Activated naive CD8-positive, alpha-beta T cell (primary cell): ENCODE measurements around the gene NKX1-1.
"Not testable (repeated sequence)": the region's sequence is repeated elsewhere in the genome, so short reads cannot be mapped to it uniquely, and the experiment has no call there.

Experiments used
- H3K27ac Mint-ChIP-seq: one replicate; pipeline ENCODE4 v1.8.0; 2021; ENCODE audit warnings: mixed read lengths
- H3K27me3 Mint-ChIP-seq: one replicate; pipeline ENCODE4 v1.8.0; 2021; ENCODE audit warnings: mixed read lengths
- H3K36me3 Mint-ChIP-seq: one replicate; pipeline ENCODE4 v1.8.0; 2021; ENCODE audit warnings: mixed read lengths
- H3K4me1 Mint-ChIP-seq: one replicate; pipeline ENCODE4 v1.8.0; 2021; ENCODE audit warnings: low read depth, mixed read lengths
- H3K4me3 Mint-ChIP-seq: one replicate; pipeline ENCODE4 v1.8.0; 2021; ENCODE audit warnings: mild to moderate bottlenecking, mixed read lengths
- H3K9me3 Mint-ChIP-seq: one replicate; pipeline ENCODE4 v1.8.0; 2021; ENCODE audit warnings: low read depth, mixed read lengths

Gene NKX1-1

DNA sequence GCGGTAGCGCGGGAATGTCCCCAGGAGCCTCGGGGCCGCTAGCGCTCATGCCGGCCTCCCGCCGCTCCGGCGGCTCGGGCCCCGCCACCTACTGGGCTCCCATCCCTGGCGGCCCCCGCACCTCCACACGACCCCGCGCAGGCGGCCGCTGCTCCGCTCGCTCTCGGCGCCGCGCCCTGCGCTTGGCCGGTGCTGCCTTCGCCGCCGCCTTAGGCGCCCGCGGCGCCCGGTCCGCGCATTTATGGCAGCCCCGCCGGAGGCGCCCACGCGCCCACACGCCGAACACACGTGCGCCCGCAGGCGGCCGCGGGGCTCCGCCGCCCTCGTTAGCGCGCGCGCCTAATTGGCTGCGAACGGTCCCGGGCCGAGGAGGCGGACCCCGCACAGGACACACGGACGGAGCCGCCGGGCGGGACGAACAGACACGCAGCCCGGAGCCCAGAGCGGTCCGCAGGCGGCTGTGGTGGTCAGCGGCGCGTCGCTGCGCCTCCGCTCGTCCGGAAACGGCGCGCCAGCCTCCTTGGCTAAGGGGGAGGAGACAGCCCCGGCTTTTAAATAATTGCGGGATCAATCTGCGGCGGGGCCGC, at the start of gene NKX1-1:
Gene NKX1-1 (minus strand): TSS at position 49 of the 587 bp plus-strand sequence. CDS start 0 bp downstream, at position 49.
- Mint-ChIP-seq H3K4me3 (peak within 1 kb of the TSS; percentile 38), H3K27me3 (peaks cover 27% of the 10 kb centered on the region), H3K4me1 (peaks cover 2% of the 10 kb centered on the region), H3K36me3 (no peaks in the 10 kb centered on the region), H3K27ac (no peak within 1 kb of the TSS), H3K9me3 (no peaks in the 10 kb centered on the region)

- Mint-ChIP-seq H3K27ac (no peak overlapping the region), H3K4me1 (no peaks in the 10 kb centered on the region), H3K4me3 (no peak overlapping the region), H3K9me3 (peaks cover 21% of the 10 kb centered on the region), H3K27me3 (peaks cover 7% of the 10 kb centered on the region), H3K36me3 (no peaks in the 10 kb centered on the region)
Measured at GRCh38 chr4:1453731-1454130, 47.5 kb upstream of the NKX1-1 start.

- H3K9me3 Mint-ChIP-seq, result peaks cover 21% of the 10 kb centered on the region
- H3K4me3 Mint-ChIP-seq, result no peak overlapping the region
- no peaks in the 10 kb centered on the region for H3K36me3 Mint-ChIP-seq
- peaks cover 7% of the 10 kb centered on the region for H3K27me3 Mint-ChIP-seq
- no peaks in the 10 kb centered on the region for H3K4me1 Mint-ChIP-seq
- no peak overlapping the region for H3K27ac Mint-ChIP-seq
Measured at GRCh38 chr4:1452431-1453051, 46.3 kb upstream of the NKX1-1 start.

- H3K9me3 Mint-ChIP-seq, result peaks cover 21% of the 10 kb centered on the region
- H3K27me3 Mint-ChIP-seq, result peaks cover 5% of the 10 kb centered on the region
- no peaks in the 10 kb centered on the region for H3K36me3 Mint-ChIP-seq
- no peak overlapping the region for H3K4me3 Mint-ChIP-seq
- H3K27ac Mint-ChIP-seq, result no peak overlapping the region
- H3K4me1 Mint-ChIP-seq, result no peaks in the 10 kb centered on the region
Measured at GRCh38 chr4:1451752-1452122, 45.5 kb upstream of the NKX1-1 start.

DNA sequence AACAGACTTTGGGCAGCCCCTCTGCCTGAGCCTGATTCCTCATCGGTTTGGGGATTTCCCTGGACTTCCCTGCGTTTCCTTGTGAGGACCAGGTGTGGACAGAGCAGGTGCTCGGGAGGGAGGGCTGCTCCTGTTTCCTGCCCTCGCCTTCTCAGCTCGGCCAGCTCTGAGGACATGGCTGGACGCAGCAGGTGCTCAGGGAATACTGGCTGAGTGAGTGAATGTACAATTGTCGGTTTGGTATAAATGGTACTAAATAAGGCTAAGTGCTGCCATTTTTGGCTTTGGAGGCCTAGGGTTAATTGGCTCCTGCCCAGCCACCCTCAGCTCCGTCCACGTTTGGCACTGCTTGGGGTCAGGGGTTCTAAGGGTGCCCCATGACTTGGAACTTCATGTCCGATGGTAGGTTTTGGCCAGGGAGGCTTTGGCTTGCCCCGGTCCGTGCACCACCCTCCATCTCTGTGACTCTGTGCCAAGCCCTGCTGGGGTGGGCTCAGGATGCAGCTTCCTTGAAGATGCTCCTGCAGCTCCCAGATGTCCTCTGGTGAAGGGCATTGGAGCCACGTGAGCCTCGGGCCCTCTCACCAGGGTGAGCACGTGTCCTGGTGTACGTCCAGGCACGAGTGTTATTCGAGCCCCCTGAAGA, 45.0 kb upstream of the NKX1-1 start:
- H3K27me3 Mint-ChIP-seq, result peaks cover 5% of the 10 kb centered on the region
- no peak overlapping the region for H3K27ac Mint-ChIP-seq
- no peaks in the 10 kb centered on the region for H3K4me1 Mint-ChIP-seq
- no peak overlapping the region for H3K4me3 Mint-ChIP-seq
- peaks cover 21% of the 10 kb centered on the region for H3K9me3 Mint-ChIP-seq
- H3K36me3 Mint-ChIP-seq, result no peaks in the 10 kb centered on the region

DNA sequence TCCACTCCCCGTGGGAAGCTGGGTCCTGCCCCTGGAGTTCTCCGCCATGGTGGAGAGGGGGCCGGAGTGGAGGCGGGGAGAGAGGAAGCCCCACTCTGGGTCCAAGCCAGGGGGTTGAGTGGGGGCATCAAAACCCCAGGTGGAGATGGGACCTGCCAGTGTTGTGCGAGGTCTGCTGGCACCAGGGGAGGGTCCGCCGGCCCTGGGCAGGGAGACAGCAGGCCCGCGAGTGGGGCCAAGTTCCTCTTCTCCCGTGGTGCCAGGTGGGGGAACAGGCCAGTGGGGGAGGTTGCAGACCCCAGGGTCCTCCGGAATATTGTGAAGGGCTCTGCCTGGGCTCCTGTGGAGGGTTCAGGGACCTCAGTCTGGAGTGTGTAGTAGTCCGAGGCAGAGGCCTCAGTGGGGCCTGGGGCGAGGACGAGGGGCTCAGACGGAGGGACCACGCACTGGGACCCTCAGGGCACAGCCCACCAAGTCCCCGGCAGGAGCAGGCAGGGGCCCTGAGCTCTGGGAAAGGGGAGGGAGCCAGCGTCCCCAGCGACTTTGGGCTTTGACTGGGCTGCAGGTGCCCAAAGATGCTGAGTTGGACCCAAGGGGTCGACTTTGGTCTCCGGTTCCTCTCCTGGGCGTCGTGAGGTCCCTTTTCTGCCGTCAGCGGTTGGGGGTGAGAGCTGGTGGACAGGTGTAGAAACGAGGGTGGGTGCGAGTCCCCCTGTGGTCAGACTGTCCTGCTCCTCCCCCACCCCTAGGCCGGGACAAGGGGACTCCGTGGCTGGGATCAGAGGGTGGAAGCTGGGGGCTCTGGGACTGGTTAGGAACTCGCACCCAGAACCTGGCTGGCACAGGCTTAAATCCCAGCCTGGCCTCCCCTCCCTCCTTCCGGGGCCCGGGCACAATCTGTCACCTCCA, 43.8 kb upstream of the NKX1-1 start:
- Mint-ChIP-seq H3K36me3 (no peaks in the 10 kb centered on the region), H3K27me3 (peaks cover 5% of the 10 kb centered on the region)

DNA sequence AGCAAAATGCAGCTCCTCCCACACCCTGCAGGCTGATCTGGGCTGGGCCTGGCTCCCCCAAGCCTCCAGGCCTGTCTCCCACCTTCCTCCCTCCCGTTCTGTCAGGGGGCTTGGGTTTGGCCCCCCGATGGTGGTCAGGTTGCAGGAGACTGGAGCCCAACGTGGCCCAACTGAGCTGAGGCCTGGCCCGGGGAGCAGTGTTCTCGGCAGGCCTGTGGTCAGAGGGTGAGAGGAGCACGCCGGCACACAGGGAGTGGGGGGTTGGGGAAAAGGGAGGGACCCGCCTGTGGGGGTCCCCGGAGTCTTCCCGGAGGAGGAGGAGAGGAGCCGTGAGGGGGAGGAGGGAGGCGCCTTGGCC, 43.2 kb upstream of the NKX1-1 start:
- H3K4me1 Mint-ChIP-seq, result no peaks in the 10 kb centered on the region
- peaks cover 5% of the 10 kb centered on the region for H3K27me3 Mint-ChIP-seq
- H3K27ac Mint-ChIP-seq, result no peak overlapping the region
- H3K36me3 Mint-ChIP-seq, result no peaks in the 10 kb centered on the region
- H3K4me3 Mint-ChIP-seq, result no peak overlapping the region
- peaks cover 21% of the 10 kb centered on the region for H3K9me3 Mint-ChIP-seq

More for the DNA sequence above, 43.8 kb upstream of the NKX1-1 start:
- no peak overlapping the region for H3K4me3 Mint-ChIP-seq
- no peak overlapping the region for H3K27ac Mint-ChIP-seq
- H3K9me3 Mint-ChIP-seq, result peaks cover 21% of the 10 kb centered on the region
- no peaks in the 10 kb centered on the region for H3K4me1 Mint-ChIP-seq

GRCh38 chr4:1448589-1449420, 42.6 kb upstream of the NKX1-1 start:
- H3K27me3 Mint-ChIP-seq, result peaks cover 5% of the 10 kb centered on the region
- H3K4me1 Mint-ChIP-seq, result no peaks in the 10 kb centered on the region
- no peak overlapping the region for H3K27ac Mint-ChIP-seq
- H3K36me3 Mint-ChIP-seq, result no peaks in the 10 kb centered on the region
- peaks cover 18% of the 10 kb centered on the region for H3K9me3 Mint-ChIP-seq
- no peak overlapping the region for H3K4me3 Mint-ChIP-seq

DNA sequence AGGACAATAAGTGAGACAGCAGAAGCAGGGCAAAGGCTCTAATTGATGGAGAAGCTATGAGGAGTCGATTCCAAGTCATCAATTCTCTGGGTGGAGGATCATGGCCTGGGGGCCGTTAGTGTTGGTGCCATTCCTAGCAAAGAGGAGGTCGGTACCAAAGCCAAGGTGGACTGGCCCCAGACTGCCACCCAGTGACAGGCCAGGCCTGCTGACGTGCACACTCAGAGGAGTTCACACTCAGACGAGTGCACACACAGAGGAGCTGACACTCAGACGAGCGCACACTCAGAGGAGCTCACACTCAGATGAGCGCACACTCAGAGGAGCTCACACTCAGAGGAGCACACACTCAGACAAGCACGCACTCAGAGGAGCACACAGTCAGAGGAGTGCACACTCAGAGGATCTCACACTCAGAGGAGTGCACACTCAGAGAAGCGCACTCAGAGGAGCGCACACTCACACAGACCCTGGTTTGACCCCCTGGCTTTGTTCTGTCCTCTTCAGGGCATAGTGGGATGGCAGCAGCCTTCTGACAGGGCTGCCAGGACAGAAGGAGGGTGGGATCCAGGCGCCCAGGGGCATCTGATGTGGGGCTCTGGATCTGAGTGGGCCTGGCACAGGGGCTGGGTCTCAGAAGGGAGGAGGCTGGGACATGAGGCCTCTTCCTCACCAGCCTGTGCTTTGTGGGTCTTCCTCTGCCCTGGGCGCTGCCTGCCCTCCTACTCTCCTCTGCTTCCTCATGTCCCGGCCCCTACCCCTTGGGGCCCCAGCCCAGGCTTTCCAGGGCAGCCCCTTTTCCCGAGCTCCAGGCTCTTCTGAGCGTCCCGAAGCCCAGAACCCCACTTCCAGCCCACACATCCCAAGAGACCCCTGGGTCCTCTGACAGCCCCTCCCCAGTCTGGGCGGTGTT, 41.7 kb upstream of the NKX1-1 start:
- Mint-ChIP-seq H3K36me3 (no peaks in the 10 kb centered on the region), H3K4me1 (no peaks in the 10 kb centered on the region), H3K4me3 (no peak overlapping the region), H3K9me3 (peaks cover 9% of the 10 kb centered on the region), H3K27me3 (peaks cover 5% of the 10 kb centered on the region), H3K27ac (no peak overlapping the region)

GRCh38 chr4:1446502-1447386, 40.5 kb upstream of the NKX1-1 start:
- Mint-ChIP-seq H3K4me1 (no peaks in the 10 kb centered on the region), H3K27me3 (no peaks in the 10 kb centered on the region), H3K36me3 (no peaks in the 10 kb centered on the region), H3K4me3 (no peak overlapping the region), H3K9me3 (no peaks in the 10 kb centered on the region), H3K27ac (no peak overlapping the region)

- H3K4me3 Mint-ChIP-seq, result no peak overlapping the region
- no peak overlapping the region for H3K27ac Mint-ChIP-seq
- no peaks in the 10 kb centered on the region for H3K27me3 Mint-ChIP-seq
- H3K36me3 Mint-ChIP-seq, result no peaks in the 10 kb centered on the region
- no peaks in the 10 kb centered on the region for H3K9me3 Mint-ChIP-seq
- no peaks in the 10 kb centered on the region for H3K4me1 Mint-ChIP-seq
Measured at GRCh38 chr4:1445716-1446445, 39.6 kb upstream of the NKX1-1 start.

- H3K9me3 Mint-ChIP-seq, H3K4me1 Mint-ChIP-seq, H3K36me3 Mint-ChIP-seq, H3K27ac Mint-ChIP-seq, H3K27me3 Mint-ChIP-seq, H3K4me3 Mint-ChIP-seq: not testable (repeated sequence)
Measured at GRCh38 chr4:1443688-1444172, 37.5 kb upstream of the NKX1-1 start.
